Spleen (tissue), 11 donors: ENCODE results near the gene PDE3A. TPM values are rescaled to one million over a fixed set of nuclear protein-coding genes. Genes with fewer than 3 reads are reported as not detected.
A peak's percentile ranks its signal among the peaks of the same experiment; 100 is the strongest.

Experiments used
- DNase-seq: peaks from one replicate; pipeline ENCODE4 v3.0.0-alpha.2; 2020
- H3K27ac ChIP-seq, 8 donors: fragments of 200-600 bp; sonication (generic) in 7 of 8; 1 replicate in 4 of 8; 2 replicates in 4 of 8; pipeline versions ENCODE4 v1.5.0 to v1.8.0; 2016 to 2021; ENCODE audit warnings: inconsistent platforms in 4 of 8, mild to moderate bottlenecking in 4 of 8, moderate library complexity in 1 of 8
- H3K27me3 ChIP-seq, 7 donors: fragments of 200-600 bp; sonication (generic) in 6 of 7; replicated peaks in 1 of 7; 1 replicate in 4 of 7; 2 replicates in 3 of 7; pipeline versions ENCODE4 v1.5.0 to v1.8.0; 2016 to 2021; ENCODE audit warnings: inconsistent platforms in 3 of 7, mild to moderate bottlenecking in 1 of 7
- H3K36me3 ChIP-seq, 6 donors: fragments of 200-600 bp; sonication (generic) in 5 of 6; 1 replicate in 4 of 6; 2 replicates in 2 of 6; pipeline versions ENCODE4 v1.5.0 to v1.8.0; 2016 to 2021; ENCODE audit warnings: inconsistent platforms in 2 of 6
- H3K4me1 ChIP-seq, 6 donors: fragments of 200-600 bp; sonication (generic) in 5 of 6; 1 replicate in 3 of 6; 2 replicates in 3 of 6; pipeline versions ENCODE4 v1.5.0 to v1.8.0; 2016 to 2021; ENCODE audit warnings: inconsistent platforms in 3 of 6
- H3K4me3 ChIP-seq, 8 donors: fragments of 200-600 bp; sonication (generic) in 7 of 8; 1 replicate in 4 of 8; 2 replicates in 4 of 8; pipeline versions ENCODE4 v1.5.0 to v1.8.0; 2016 to 2021; ENCODE audit warnings: inconsistent platforms in 4 of 8, mild to moderate bottlenecking in 4 of 8, moderate library complexity in 2 of 8
- H3K9me3 ChIP-seq, 8 donors: fragments of 200-600 bp; sonication (generic) in 7 of 8; 1 replicate in 4 of 8; 2 replicates in 4 of 8; pipeline versions ENCODE4 v1.5.0 to v1.8.0; 2016 to 2021; ENCODE audit warnings: inconsistent platforms in 4 of 8
- POLR2A ChIP-seq, 3 donors: fragments of 450-650 bp; IDR thresholded peaks; one replicate each; pipeline ENCODE4 v1.5.1; 2017; ENCODE audit warnings: antibody characterized with exemption in 3 of 3, mild to moderate bottlenecking in 1 of 3
- POLR2AphosphoS5 ChIP-seq, 3 donors: sonication (generic); formaldehyde crosslinking; IDR thresholded peaks; one replicate each; pipeline ENCODE4 v1.5.1; 2017; ENCODE audit warnings: antibody characterized with exemption in 3 of 3
- WGBS, 5 donors: extraction: QIAGEN DNeasy Blood & Tissue Kit in 3 of 5; methylation state at CpG; one replicate each; pipeline versions ENCODE4 v1.1.5 to v1.1.7; 2013 to 2018; 5-methylcytosine and 5-hydroxymethylcytosine counted together
- intact Hi-C: fragments of 100-400 bp; cut with DNase I; formaldehyde crosslinking; loops from one replicate; pipeline ENCODE4 v1.15.0; 2023; ENCODE audit warnings: low total_unique reads
- polyA plus RNA-seq, 3 donors: library from polyadenylated mRNA; stranded (reverse); fragments of 200-250 nt; gene quantifications; one replicate each; pipeline ENCODE4 v1.2.1, GENCODE V29; 2013
- total RNA-seq, 7 donors: library from RNA; depleted of rRNA in 3 of 7; stranded (reverse); fragments of >200 nt in 3 of 7; fragmentation: NEBNext Ultra II Directional in 4 of 7; extraction: Animal tissue kit (Norgen Biotek cat#: 25700) in 4 of 7; gene quantifications; one replicate each; pipeline versions ENCODE4 v1.1.0 to v1.2.1, GENCODE V29; 2016 to 2021
- TF ChIP-seq, protein P1 (sequence below), 11 experiments: fragments of 200-600 bp in 7 of 11; fragments of 450-650 bp in 4 of 11; sonication (generic) in 4 of 11; IDR thresholded peaks in 8 of 11; conservative IDR thresholded peaks in 3 of 11; 1 replicate in 7 of 11; 2 replicates in 4 of 11; pipeline versions ENCODE4 v1.4.0 to v1.8.0; 2016 to 2021; ENCODE audit warnings: antibody characterized with exemption in 11 of 11, inconsistent platforms in 4 of 11, mild to moderate bottlenecking in 1 of 11
- donor health status: healthy with polysubstance abuse.
- donor health status: DM: no; HTN: no; CAD: no; lungs with moderate emphysema.
- donor health status: DM: no; HTN: no; CAD: no.
- donor health status: Bipolar disorder and iron deficiency.
- donor health status: healthy.
- donor health status: DM: no; HTN: no; CAD: no.
- donor health status: DM: yes; HTN: yes; CAD: no.

The PDE3A gene
- total and polyA plus RNA-seq, 10 donors: 0.57 to 10.1 (median 7.5) TPM

DNA sequence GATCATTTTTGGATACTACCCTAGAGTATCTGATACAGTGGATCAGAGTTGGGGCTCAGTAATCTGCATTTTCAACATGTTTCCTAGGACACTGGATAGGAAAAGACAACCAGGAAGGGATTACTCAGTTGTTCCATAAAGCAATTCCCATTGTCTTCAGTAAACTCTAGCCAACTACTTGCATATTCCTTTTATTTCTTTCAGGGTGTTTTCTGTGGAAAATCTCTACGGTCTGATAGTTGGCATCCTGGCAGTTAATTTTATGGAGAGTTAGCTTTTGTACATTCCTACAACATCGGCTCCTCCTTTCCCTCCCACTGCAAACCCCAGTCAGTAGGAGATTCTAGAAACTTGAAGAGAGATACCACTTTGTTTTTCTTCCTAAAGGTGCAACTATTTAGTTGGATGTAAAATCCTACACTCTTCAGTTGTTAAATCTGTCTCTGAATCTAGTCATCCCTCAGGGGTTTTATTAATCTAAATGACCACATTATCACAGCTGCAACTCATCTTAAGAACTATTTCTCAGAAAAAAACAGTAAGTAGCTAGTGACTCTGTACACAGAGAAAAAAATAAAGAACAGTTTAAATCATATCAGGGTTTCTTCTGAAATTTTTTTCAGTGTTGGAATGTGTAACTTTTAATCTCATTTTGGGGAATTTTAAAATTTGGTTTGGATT is 103.9 kb downstream of the PDE3A start:
- H3K27me3 ChIP-seq: no peaks in the 10 kb centered on the region
- H3K4me3 ChIP-seq: no peak overlapping the region
- H3K4me1 ChIP-seq: no peaks in the 10 kb centered on the region
- DNase-seq: no peak
- H3K36me3 ChIP-seq: no peaks in the 10 kb centered on the region
- TF ChIP-seq, protein P1, sequence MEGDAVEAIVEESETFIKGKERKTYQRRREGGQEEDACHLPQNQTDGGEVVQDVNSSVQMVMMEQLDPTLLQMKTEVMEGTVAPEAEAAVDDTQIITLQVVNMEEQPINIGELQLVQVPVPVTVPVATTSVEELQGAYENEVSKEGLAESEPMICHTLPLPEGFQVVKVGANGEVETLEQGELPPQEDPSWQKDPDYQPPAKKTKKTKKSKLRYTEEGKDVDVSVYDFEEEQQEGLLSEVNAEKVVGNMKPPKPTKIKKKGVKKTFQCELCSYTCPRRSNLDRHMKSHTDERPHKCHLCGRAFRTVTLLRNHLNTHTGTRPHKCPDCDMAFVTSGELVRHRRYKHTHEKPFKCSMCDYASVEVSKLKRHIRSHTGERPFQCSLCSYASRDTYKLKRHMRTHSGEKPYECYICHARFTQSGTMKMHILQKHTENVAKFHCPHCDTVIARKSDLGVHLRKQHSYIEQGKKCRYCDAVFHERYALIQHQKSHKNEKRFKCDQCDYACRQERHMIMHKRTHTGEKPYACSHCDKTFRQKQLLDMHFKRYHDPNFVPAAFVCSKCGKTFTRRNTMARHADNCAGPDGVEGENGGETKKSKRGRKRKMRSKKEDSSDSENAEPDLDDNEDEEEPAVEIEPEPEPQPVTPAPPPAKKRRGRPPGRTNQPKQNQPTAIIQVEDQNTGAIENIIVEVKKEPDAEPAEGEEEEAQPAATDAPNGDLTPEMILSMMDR (IDR thresholded peaks at IDR 0.05 in 8 of 11, conservative IDR thresholded peaks at IDR 0.05 in 3 of 11): no peak
- TF ChIP-seq POLR2A (IDR thresholded peaks at IDR 0.05) (no peak), POLR2AphosphoS5 (IDR thresholded peaks at IDR 0.05) (no peak)
- no peaks in the 10 kb centered on the region for H3K9me3 ChIP-seq
- 75 to 90% (median 85%) methylated on average over 2 of the region's 2 CpGs for WGBS, 5 donors
- no peak overlapping the region for H3K27ac ChIP-seq
- intact Hi-C loops: no loop called here

DNA sequence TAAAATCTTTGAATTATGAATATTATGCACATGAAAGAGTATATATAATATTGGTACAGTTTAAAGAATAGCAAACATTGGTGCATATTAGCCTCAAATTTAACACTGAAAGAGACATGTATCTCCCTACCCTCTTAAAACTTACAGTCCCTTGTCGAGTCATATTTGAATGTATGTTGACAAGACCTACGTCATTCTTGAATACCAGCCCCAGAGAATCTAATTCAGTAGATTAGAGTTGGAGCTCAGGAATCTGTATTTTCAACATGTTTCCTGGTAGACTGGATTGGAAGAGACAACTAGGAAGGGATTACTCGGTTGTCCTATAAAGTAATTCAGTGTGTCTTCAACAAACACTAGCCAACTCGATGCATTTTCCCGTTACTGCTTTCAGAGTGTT is 104.8 kb downstream of the PDE3A start:
- intact Hi-C loops: no loop called here
- Histone ChIP-seq H3K27me3 (no peaks in the 10 kb centered on the region), H3K4me3 (no peak overlapping the region), H3K9me3 (no peaks in the 10 kb centered on the region), H3K4me1 (no peaks in the 10 kb centered on the region), H3K36me3 (no peaks in the 10 kb centered on the region), H3K27ac (peak overlapping the region in 1 of 8 donors; percentile 4)
- no peak for DNase-seq
- TF ChIP-seq, protein P1 (IDR thresholded peaks at IDR 0.05 in 8 of 11, conservative IDR thresholded peaks at IDR 0.05 in 3 of 11): no peak
- no peak for TF ChIP-seq POLR2AphosphoS5 (IDR thresholded peaks at IDR 0.05)
- no peak for TF ChIP-seq POLR2A (IDR thresholded peaks at IDR 0.05)
- 83 to 94% (median 90%) methylated on average over 5 of the region's 5 CpGs for WGBS, 5 donors

DNA sequence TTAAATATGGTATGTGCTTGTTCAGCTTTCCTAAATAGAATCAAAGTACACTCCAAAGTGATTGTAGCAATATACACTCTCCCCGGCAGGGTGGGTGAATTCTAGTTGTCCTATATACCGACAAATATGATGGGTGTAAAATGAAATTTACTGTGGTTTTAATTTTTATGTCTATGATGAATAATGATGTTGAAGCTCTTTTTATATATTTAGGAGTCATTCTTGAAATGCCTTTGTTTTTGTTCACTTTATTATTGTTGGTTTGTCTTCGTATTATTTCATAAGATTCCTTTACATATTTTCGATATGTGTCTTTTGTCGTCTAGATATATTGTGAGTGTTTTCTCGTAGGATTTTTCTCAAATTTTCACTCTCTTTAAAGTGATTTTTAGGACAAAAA is 105.7 kb downstream of the PDE3A start:
- no peaks in the 10 kb centered on the region for H3K9me3 ChIP-seq
- no peak overlapping the region for H3K27ac ChIP-seq
- intact Hi-C loops: no loop called here
- H3K4me1 ChIP-seq: no peaks in the 10 kb centered on the region
- H3K36me3 ChIP-seq: no peaks in the 10 kb centered on the region
- 87 to 97% (median 94%) methylated on average over 6 of the region's 6 CpGs for WGBS, 5 donors
- H3K27me3 ChIP-seq: no peaks in the 10 kb centered on the region
- TF ChIP-seq, protein P1 (IDR thresholded peaks at IDR 0.05 in 8 of 11, conservative IDR thresholded peaks at IDR 0.05 in 3 of 11): no peak
- TF ChIP-seq POLR2A (IDR thresholded peaks at IDR 0.05): no peak
- H3K4me3 ChIP-seq: no peak overlapping the region
- DNase-seq: no peak

DNA sequence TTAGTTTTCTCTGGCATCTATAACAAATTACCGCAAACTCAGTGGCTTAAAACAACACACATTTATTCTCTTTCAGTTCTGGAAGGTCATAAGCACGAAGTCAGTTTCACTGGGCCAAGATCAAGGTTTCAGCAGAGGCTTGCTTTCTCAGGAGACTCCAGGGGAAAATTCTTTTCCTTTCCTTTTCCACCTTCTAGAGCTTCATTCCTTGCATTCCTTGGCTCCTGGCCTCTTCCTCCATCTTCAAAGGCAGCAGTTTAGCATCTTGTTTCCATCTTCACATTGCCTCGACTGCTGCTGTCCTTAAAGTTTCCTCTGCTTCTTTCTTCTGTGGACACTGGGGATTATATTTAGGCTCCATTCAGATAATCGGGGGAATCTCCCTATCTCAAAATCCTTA is 106.1 kb downstream of the PDE3A start:
- WGBS, 5 donors: 77 to 90% (median 86%) methylated on average over 4 of the region's 4 CpGs
- no peak for DNase-seq
- no peak overlapping the region for H3K27ac ChIP-seq
- no peaks in the 10 kb centered on the region for H3K36me3 ChIP-seq
- no peaks in the 10 kb centered on the region for H3K9me3 ChIP-seq
- no peak overlapping the region for H3K4me3 ChIP-seq
- H3K27me3 ChIP-seq: no peaks in the 10 kb centered on the region
- no peak for TF ChIP-seq POLR2AphosphoS5 (IDR thresholded peaks at IDR 0.05)
- TF ChIP-seq POLR2A (IDR thresholded peaks at IDR 0.05): no peak
- TF ChIP-seq, protein P1 (IDR thresholded peaks at IDR 0.05 in 8 of 11, conservative IDR thresholded peaks at IDR 0.05 in 3 of 11): no peak
- no peaks in the 10 kb centered on the region for H3K4me1 ChIP-seq
- intact Hi-C loops: no loop called here
